ENCODE measurements around the gene CAMTA1. TPM values are rescaled to one million over a fixed set of nuclear protein-coding genes. Genes with fewer than 3 reads are reported as not detected.
"Not testable (repeated sequence)": the region's sequence is repeated elsewhere in the genome, so short reads cannot be mapped to it uniquely, and the experiment has no call there.

The CAMTA1 gene
- polyA plus RNA-seq, 1 experiment, result 64.9 TPM

DNA sequence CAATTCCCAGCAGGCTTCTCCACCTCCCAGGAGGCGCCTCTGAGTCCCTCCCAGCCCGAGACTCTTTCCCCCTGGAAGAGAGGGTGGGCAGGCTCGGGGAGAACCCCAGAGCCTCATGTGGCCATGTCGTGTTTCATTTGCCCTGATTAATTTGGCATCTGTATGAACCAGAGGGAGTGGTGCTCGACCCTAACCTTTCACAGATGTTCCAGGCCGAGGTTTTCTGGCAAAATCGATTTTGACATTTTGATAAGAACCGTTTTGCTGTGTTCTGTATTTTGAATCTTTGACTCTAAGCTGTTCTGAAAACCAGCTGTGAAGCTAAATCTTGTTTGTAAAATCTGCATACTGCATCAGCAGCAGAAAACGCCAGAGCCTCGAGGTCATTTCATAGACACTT lies 367.4 kb downstream of the CAMTA1 start:
- H3K27me3 ChIP-seq (ENCODE audit: control insufficient read depth, insufficient read depth, low read length), result peaks cover 9% of the 10 kb centered on the region
- H3K4me3 ChIP-seq (ENCODE audit: low read depth, low read length), result no peak overlapping the region
- CTCF ChIA-PET, result no interaction called here
- no peak for DNase-seq (ENCODE audit: low read depth, low spot score)
- TF ChIP-seq, protein P1, sequence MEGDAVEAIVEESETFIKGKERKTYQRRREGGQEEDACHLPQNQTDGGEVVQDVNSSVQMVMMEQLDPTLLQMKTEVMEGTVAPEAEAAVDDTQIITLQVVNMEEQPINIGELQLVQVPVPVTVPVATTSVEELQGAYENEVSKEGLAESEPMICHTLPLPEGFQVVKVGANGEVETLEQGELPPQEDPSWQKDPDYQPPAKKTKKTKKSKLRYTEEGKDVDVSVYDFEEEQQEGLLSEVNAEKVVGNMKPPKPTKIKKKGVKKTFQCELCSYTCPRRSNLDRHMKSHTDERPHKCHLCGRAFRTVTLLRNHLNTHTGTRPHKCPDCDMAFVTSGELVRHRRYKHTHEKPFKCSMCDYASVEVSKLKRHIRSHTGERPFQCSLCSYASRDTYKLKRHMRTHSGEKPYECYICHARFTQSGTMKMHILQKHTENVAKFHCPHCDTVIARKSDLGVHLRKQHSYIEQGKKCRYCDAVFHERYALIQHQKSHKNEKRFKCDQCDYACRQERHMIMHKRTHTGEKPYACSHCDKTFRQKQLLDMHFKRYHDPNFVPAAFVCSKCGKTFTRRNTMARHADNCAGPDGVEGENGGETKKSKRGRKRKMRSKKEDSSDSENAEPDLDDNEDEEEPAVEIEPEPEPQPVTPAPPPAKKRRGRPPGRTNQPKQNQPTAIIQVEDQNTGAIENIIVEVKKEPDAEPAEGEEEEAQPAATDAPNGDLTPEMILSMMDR (IDR thresholded peaks at IDR 0.05; ENCODE audit: low read depth, low read length), result no peak
- POLR2A ChIA-PET, result no interaction called here
- no peaks in the 10 kb centered on the region; the same call in 1 of the 2 replicates for H3K9me3 ChIP-seq (ENCODE audit: control insufficient read depth, insufficient read depth, low read length)
- H3K27ac ChIP-seq (ENCODE audit: low read depth, low read length), result no peak overlapping the region

DNA sequence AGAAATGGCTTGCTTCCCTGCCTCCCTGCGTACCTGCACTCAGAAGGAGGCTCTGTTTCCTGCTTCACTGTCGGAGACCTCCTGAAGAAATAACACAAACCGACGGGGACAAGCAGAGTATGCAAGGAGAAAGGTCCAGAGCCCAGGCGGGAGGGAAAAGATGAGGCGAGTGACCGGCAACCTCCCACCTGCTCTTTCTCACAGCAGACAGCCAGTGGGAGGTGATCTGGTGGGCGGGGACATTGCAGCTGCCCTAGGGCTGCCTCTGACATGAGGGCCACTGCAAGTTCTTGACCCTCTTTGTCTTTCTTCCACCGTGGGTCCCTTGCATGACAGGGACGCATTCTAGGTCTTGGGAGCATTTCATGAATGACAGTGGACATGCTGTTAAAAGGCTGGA lies 368.2 kb downstream of the CAMTA1 start:
- H3K4me3 ChIP-seq (ENCODE audit: low read depth, low read length), result no peak overlapping the region
- TF ChIP-seq, protein P1 (IDR thresholded peaks at IDR 0.05; ENCODE audit: low read depth, low read length), result no peak
- H3K27me3 ChIP-seq (ENCODE audit: control insufficient read depth, insufficient read depth, low read length), result peaks cover 9% of the 10 kb centered on the region
- no peak overlapping the region for H3K27ac ChIP-seq (ENCODE audit: low read depth, low read length)
- H3K9me3 ChIP-seq (ENCODE audit: control insufficient read depth, insufficient read depth, low read length), result no peaks in the 10 kb centered on the region; the same call in 1 of the 2 replicates
- CTCF ChIA-PET, result no interaction called here
- POLR2A ChIA-PET, result no interaction called here
- no peak for DNase-seq (ENCODE audit: low read depth, low spot score)

DNA sequence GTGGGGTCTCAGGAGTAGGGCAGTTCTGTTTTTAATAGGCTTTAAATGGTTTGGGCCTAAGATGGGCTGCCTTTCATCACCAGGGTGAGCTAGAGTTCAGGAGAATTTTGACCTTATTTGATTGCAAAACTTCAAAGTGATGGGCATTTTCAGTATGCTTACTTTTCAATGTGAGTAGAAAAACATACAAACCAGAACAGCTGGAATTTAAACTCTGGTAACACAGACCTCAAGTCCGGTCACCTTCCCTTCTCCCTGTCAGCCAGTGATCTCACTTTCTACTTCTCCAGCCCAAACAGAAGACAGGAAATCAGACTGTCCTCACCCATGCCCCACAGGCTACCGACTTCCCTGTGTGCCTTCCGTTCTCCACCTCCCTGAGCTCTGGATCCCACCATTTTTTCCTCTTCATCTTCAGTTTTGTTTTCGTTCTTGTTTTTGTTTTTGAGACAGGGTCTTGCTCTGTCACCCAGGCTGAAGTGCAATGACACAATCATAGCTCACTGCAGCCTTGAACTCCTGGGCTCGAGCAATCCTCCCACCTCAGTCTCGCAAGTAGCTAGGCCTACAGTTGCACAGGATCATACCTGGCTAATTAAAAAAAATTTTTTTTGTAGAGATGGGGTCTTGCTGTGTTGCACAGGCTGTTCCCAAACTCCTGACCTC lies 374.0 kb downstream of the CAMTA1 start:
- CTCF ChIA-PET, result interaction anchor here (0.7 to 1.1 kb wide), 3 partner anchors 89 to 370 kb away, joined by 3 to 4 read pairs (median 3); no protein-coding TSS in a partner anchor
- POLR2A ChIA-PET, result no interaction called here
- no peaks in the 10 kb centered on the region; the same call in 1 of the 2 replicates for H3K9me3 ChIP-seq (ENCODE audit: control insufficient read depth, insufficient read depth, low read length)
- H3K4me3 ChIP-seq (ENCODE audit: low read depth, low read length), result no peak overlapping the region
- TF ChIP-seq, protein P1 (IDR thresholded peaks at IDR 0.05; ENCODE audit: low read depth, low read length), result no peak
- H3K27me3 ChIP-seq (ENCODE audit: control insufficient read depth, insufficient read depth, low read length), result peaks cover 9% of the 10 kb centered on the region
- H3K27ac ChIP-seq (ENCODE audit: low read depth, low read length), result no peak overlapping the region
- no peak for DNase-seq (ENCODE audit: low read depth, low spot score)

DNA sequence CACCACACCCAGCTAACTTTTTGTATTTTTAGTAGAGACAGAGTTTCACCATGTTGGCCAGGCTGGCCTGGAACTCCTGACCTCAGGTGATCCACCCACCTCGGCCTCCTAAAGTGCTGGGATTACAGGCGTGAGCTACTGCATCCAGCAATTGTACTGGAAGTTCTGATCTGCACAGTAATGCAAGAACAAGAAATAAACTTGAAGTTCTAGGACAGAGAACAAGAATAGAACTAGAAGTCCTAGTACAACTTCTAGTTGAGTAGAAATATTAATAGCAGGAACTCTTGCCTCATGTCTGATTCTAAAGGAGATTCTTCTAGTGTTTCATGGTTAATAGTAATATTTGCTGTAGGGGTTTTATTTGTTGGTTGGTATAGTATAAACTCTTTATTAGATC lies 383.3 kb downstream of the CAMTA1 start:
- POLR2A ChIA-PET; H3K4me3 ChIP-seq (ENCODE audit: low read depth, low read length); DNase-seq (ENCODE audit: low read depth, low spot score); CTCF ChIA-PET; H3K9me3 ChIP-seq (ENCODE audit: control insufficient read depth, insufficient read depth, low read length); H3K27me3 ChIP-seq (ENCODE audit: control insufficient read depth, insufficient read depth, low read length); H3K27ac ChIP-seq (ENCODE audit: low read depth, low read length): not testable (repeated sequence)

DNA sequence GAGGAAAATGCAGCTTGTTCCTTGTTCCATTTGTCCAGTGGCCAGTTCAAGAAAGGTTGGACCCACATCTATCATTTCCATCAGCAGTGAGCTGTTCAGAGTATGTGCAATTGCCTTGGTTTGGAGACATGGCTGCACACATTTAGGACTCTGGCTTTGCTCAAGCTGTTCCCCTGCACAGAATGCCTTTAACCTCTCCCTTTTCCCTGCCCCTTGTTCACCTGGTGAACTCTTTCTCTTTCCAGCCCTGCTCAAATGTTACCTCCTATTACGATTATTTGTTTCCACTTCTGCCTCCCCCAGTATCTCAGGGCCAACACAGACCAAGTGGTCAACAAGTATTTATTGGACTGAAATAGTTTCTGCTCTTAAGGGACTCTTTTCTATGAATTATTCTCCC lies 385.9 kb downstream of the CAMTA1 start:
- no peak for DNase-seq (ENCODE audit: low read depth, low spot score)
- ChIA-PET POLR2A (no interaction called here), CTCF (no interaction called here)
- Histone ChIP-seq H3K27me3 (ENCODE audit: control insufficient read depth, insufficient read depth, low read length) (peaks cover 8% of the 10 kb centered on the region), H3K4me3 (ENCODE audit: low read depth, low read length) (no peak overlapping the region), H3K27ac (ENCODE audit: low read depth, low read length) (no peak overlapping the region), H3K9me3 (ENCODE audit: control insufficient read depth, insufficient read depth, low read length) (no peaks in the 10 kb centered on the region)
- TF ChIP-seq, protein P1 (IDR thresholded peaks at IDR 0.05; ENCODE audit: low read depth, low read length), result no peak
